HS-5 (cell line): ENCODE data around the gene MFSD2A.
"Not testable (repeated sequence)": the region's sequence is repeated elsewhere in the genome, so short reads cannot be mapped to it uniquely, and the experiment has no call there.

Source experiments
- DNase-seq: peaks from one replicate; pipeline ENCODE4 v3.0.0-alpha.2; 2012; ENCODE audit warnings: low read depth

The MFSD2A gene

DNA sequence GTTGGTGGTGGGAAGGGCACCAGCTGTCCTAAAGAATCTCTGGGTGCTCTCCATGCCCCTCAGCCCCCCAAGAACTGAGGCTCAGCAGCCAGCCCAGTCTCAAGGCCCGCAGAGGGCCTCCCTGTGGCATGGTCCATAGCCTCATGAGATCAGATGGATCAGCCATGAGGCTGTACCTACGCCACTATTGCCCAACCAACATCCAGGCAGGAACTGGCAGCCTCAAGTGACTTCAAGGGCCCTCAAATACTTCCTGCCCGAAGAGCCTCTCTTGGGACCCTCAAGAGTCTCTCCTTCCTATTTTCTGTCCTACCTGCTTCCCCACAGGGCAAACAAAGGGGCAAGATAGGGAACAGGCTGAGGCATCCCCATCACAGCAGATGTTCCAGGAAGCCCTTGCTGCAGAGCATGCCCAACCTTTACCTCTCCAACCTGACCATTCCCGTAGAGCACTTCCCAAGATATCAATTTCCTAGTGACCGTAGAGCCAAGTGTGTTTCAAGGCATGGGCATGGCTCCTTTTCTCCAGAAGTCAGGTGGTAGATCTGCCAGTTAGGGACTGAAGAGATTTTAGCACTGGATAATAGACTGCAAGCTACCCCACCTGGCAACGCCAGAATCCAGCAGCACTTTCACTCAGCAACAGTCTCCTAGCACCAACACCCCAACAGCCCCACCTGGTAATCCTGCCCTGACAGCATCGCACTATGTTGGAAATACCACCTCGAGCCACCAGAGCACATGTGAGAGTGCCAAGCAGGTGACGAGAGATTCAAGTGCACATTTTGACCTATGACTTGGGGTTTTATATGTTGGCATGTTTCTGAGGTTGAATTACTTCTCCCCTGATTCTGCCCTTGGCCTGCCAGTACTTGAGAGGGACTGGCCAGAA, 13.7 kb upstream of the MFSD2A start:
- no peak for DNase-seq

- no peak for DNase-seq
Measured at GRCh38 chr1:39943471-39944290, 11.3 kb upstream of the MFSD2A start.

DNA sequence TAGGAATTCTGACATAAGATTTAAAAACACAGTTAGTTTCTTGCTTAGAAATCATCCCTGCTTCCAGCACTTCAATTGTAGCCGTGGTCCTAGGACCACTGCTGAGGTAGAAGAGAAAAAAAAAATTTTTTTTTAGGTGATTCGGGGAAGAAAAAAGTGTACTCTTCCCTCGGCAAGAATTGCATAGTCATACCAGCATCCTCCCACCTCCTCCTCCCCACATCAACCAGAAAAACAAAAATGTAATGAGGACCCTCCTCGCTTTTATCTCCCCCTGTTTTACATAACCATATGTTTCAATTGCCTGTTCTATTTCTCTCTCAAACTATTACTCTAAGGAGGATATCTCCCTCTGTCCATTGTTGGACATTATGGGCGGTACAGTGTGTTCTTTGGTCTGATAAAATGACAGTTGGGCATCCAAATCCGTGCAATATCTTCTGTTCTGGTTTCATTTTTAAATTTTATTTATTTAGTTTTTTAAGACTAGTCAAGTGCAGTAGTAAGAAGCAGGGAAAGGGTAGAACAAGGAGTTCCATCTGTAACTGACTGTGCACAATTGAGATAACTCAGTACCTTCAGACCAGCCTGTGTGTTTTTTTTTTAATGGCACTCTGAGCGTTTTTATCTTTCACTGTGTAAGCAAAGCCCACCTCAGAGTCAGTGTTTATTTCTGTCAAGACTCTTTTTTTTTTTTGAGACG, 10.4 kb upstream of the MFSD2A start:
- DNase-seq: no peak

- DNase-seq: no peak
Measured at GRCh38 chr1:39946216-39946615, 8.7 kb upstream of the MFSD2A start.

DNA sequence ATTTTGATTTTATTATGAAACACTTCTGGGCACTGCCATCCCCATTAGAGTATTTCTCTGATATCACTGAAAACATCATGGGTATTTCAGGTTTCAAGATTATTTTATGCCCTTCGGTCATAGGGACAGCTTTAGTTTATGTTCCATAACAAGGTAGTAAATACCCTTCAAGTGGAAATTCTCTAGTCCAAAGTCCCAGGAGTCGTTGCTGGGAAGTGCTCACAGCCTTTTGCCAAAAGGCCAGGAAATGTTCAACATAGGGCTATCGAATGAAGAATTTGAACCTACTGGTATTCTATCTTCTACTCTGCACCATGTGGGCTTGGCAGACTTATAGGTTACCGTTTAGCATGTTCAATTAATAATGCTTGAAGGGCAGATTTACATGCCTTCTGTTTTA, 7.7 kb upstream of the MFSD2A start:
- DNase-seq: no peak

- no peak for DNase-seq
Measured at GRCh38 chr1:39949891-39950290, 5.1 kb upstream of the MFSD2A start.

DNA sequence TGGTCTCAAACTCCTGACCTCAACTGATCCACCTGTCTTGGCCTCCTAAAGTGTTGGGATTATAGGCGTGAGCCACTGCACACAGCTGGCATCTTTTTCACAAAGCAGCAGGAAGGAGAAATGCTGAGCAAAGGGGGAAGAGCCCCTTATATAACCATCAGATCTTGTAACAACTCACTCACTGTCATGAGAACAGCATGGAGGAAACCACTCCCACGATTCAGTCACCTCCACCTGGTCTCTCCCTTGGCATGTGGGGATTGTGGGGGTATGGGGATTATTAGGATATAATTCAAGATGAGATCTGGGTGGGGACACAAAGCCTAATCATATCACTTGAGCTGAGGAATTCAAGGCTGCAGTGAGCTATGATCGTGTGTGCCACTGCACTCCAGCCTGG, 3.0 kb upstream of the MFSD2A start:
- no peak for DNase-seq

DNA sequence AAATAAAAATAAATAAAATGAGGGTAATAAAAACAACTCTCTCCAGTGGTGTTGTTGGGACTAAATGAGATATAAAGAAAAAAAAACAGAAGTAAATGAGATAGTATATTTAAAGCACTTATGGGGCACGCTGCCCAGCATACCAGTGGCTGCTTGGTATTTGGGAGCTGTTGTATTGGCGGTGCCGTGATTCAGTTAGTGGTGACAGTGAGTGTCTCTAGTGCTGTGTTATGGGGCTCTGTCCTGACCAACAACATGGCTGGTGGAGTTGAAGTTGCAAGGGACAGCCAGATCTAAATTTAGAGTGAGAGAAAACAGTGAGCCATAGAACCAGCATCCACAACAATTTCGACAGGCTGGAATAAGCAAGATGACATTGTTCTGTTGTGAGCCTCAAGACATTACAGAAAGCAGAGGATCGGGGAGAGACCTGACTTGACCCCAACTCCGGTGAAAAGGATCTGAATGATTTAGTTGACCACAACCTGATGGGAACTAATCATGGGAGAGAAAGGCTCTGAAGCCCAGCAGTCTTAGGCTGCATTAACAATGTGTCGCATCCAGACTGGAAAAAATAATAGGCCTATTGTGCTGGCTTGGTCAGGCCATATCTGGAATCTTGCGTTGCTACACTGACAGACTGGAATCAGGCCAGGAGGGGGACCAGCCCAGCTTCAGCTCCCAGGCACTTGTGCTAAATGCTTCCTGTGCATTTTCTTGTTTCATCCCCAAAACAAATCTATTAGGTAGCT, 2.4 kb upstream of the MFSD2A start:
- no peak for DNase-seq

DNA sequence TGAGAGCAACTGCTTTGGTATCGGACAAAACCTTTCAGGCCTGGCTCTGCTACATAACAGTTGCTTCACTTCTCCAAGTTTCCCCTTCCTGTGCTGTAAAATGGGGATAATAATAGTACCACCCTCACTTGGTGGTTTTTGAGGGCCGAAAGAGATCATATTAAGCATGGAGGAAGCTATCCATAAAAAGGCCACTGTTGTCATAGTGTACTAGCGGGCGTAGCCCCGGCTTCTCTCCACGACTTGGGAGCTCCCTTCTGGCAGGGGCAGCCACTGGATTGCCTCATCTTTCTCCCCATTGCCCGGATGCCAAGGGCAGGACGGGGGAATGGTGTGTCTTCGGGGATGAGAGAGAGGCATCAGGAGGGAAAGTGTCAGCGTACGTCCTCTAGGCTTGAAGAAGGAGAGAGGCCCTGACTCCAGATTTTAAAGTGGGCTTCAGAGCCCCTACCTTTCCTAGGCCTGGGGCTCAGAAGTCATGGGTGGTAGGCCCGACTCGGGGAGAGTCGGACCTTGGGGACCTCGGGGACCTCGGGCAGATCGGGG, 548 bp upstream of the MFSD2A start:
- no peak for DNase-seq

- peak; percentile 39 for DNase-seq
Measured at GRCh38 chr1:39955547-39956539, 898 bp downstream of the MFSD2A start.

GRCh38 chr1:39957299-39958015, 2.5 kb downstream of the MFSD2A start:
- no peak for DNase-seq

GRCh38 chr1:39958403-39959200, 3.7 kb downstream of the MFSD2A start:
- no peak for DNase-seq

DNA sequence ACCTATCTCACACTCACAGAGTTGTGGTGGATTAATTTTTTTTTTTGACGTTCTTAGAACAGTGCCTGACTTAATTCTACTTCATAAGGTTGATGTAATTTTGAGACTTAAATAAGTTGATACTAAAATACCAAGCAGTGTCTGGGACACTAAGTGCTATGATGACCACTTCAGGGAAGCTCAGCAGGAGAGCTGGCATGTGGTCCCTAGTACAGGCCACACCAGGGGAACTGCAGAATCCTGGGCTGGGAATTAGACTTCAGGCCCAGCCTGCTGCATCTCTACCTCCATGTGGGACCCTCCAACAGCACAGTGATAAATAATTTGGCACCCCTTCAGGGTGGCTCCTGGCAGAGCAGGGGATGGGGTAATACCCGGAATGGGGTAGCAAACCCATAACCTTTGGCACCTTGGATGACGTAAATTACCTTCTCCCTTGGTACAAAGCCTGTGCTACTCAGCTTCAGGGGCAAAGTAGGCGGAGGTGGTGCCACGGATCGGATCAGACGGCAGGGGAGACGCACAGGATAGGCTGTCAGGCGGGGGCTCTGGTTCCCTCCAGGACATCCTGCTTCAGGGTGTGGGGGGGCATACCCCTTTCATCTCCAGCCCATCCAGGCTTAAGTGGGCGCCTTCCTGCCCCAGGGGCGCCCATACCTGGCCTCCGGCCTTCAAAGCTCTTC, 4.8 kb downstream of the MFSD2A start:
- DNase-seq: no peak

DNA sequence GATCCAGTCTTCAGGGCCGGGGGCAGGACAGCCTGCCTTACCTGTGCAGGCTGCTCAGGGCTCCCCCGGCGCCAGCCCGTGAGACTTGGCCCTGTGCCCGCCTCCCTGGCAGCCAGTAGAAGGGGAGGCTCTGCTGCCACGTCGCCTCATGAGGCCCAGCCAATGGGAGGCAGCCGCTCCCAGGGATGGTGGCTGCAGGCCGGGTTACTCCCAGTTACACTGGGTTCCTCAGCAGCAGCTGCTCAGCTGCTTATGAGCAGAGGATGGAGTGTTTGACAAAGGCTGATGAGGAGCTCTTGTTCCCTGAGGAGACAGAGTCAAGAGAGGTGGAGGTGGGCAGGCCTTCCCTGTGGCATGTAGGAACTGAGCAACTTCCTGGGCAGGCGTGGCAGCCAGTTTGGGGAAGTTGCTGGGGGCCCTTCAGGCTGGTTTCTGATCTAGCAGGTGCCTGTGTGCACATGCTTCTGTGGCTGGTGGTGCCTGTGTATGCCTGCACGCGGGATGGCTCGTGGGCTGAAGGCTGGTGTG, 5.5 kb downstream of the MFSD2A start:
- DNase-seq: no peak

GRCh38 chr1:39962450-39962825, 7.5 kb downstream of the MFSD2A start:
- DNase-seq: no peak

DNA sequence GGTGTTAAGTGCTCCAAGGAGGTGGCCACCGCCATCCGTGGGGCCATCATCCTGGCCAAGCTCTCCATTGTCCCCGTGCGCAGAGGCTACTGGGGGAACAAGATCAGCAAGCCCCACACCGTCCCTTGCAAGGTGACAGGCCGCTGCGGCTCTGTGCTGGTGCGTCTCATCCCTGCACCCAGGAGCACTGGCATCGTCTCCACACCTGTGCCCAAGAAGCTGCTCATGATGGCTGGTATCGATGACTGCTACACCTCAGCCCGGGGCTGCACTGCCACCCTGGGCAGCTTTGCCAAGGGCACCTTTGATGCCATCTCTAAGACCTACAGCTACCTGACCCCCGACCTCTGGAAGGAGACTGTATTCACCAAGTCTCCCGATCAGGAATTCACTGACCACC, 8.0 kb downstream of the MFSD2A start:
- DNase-seq: not testable (repeated sequence)

- DNase-seq: no peak
Measured at GRCh38 chr1:39964552-39964951, 9.6 kb downstream of the MFSD2A start.

GRCh38 chr1:39965044-39965443, 10.1 kb downstream of the MFSD2A start:
- DNase-seq: no peak
